GM18505 (cell line): ENCODE results near the gene ABHD12.

Experiments
- ATAC-seq: cut with Tn5 transposase; IDR thresholded peaks from one replicate; pipeline ENCODE4 v1.9.1; 2021; ENCODE audit not compliant: unreplicated experiment
- POLR2A ChIP-seq: IDR thresholded peaks from 4 replicates; pipeline ENCODE4 v1.6.1; 2011; ENCODE audit warnings: borderline replicate concordance; ENCODE audit not compliant: insufficient read depth, insufficient read length; ENCODE audit errors: extremely low read depth

ABHD12 gene

GRCh38 chr20:25253606-25254275, 136.9 kb downstream of the ABHD12 start:
- TF ChIP-seq POLR2A, result no peak
- no peak for ATAC-seq

- no peak for ATAC-seq
- TF ChIP-seq POLR2A, result no peak
Observed at GRCh38 chr20:25252686-25253421, 137.8 kb downstream of the ABHD12 start.

GRCh38 chr20:25252230-25252651, 138.4 kb downstream of the ABHD12 start:
- no peak for TF ChIP-seq POLR2A
- ATAC-seq, result no peak

- ATAC-seq, result no peak
- TF ChIP-seq POLR2A, result no peak
Observed at GRCh38 chr20:25251558-25251957, 139.1 kb downstream of the ABHD12 start.

GRCh38 chr20:25251019-25251418, 139.6 kb downstream of the ABHD12 start:
- TF ChIP-seq POLR2A, result no peak
- ATAC-seq, result no peak

- no peak for TF ChIP-seq POLR2A
- no peak for ATAC-seq
Observed at GRCh38 chr20:25250508-25250907, 140.1 kb downstream of the ABHD12 start.
